ENCODE data around the gene ARL15.
A peak's percentile ranks its signal among the peaks of the same experiment; 100 is the strongest.
"Not testable (repeated sequence)": the region's sequence is repeated elsewhere in the genome, so short reads cannot be mapped to it uniquely, and the experiment has no call there.

ARL15 gene

GRCh38 chr5:53994148-53994547 lies 316.2 kb downstream of the ARL15 start:
- peak overlapping the region; percentile 67; the same call in 1 of the 2 replicates for H3K27ac ChIP-seq
- H3K4me3 ChIP-seq: no peak overlapping the region
- H3K9ac ChIP-seq (ENCODE audit: insufficient read length): peak overlapping the region; percentile 10
- no peaks in the 10 kb centered on the region for H3K36me3 ChIP-seq (ENCODE audit: insufficient read depth, low read length)
- no peaks in the 10 kb centered on the region for H3K9me3 ChIP-seq (ENCODE audit: low read depth, low read length)
- no peak for DNase-seq (ENCODE audit: low read depth, low spot score)
- TF ChIP-seq EZH2 (IDR thresholded peaks at IDR 0.05) (no peak), POLR2AphosphoS5 (IDR thresholded peaks at IDR 0.05; ENCODE audit: borderline replicate concordance, low read depth, low read length) (no peak), FOXP2 (optimal IDR thresholded peaks at IDR 0.05; ENCODE audit: control extremely low read depth, extremely low read length, insufficient read depth) (no peak)

GRCh38 chr5:53991942-53992341 lies 318.4 kb downstream of the ARL15 start:
- TF ChIP-seq POLR2AphosphoS5 (IDR thresholded peaks at IDR 0.05; ENCODE audit: borderline replicate concordance, low read depth, low read length) (no peak), FOXP2 (optimal IDR thresholded peaks at IDR 0.05; ENCODE audit: control extremely low read depth, extremely low read length, insufficient read depth) (no peak), EZH2 (IDR thresholded peaks at IDR 0.05) (no peak)
- no peak for DNase-seq (ENCODE audit: low read depth, low spot score)
- no peak overlapping the region for H3K4me3 ChIP-seq
- H3K36me3 ChIP-seq (ENCODE audit: insufficient read depth, low read length): no peaks in the 10 kb centered on the region
- no peaks in the 10 kb centered on the region for H3K9me3 ChIP-seq (ENCODE audit: low read depth, low read length)
- no peak overlapping the region for H3K27ac ChIP-seq
- no peak overlapping the region for H3K9ac ChIP-seq (ENCODE audit: insufficient read length)

- TF ChIP-seq EZH2 (IDR thresholded peaks at IDR 0.05) (no peak), POLR2AphosphoS5 (IDR thresholded peaks at IDR 0.05; ENCODE audit: borderline replicate concordance, low read depth, low read length) (no peak), FOXP2 (optimal IDR thresholded peaks at IDR 0.05; ENCODE audit: control extremely low read depth, extremely low read length, insufficient read depth) (no peak)
These were observed 323.3 kb downstream of the ARL15 start for GRCh38 chr5:53987101-53987500.

GRCh38 chr5:53985796-53986195 lies 324.6 kb downstream of the ARL15 start:
- no peak for DNase-seq (ENCODE audit: low read depth, low spot score)
- Histone ChIP-seq H3K4me3 (no peak overlapping the region), H3K27ac (no peak overlapping the region), H3K9ac (ENCODE audit: insufficient read length) (no peak overlapping the region), H3K36me3 (ENCODE audit: insufficient read depth, low read length) (no peaks in the 10 kb centered on the region), H3K9me3 (ENCODE audit: low read depth, low read length) (no peaks in the 10 kb centered on the region)
- TF ChIP-seq FOXP2 (optimal IDR thresholded peaks at IDR 0.05; ENCODE audit: control extremely low read depth, extremely low read length, insufficient read depth) (no peak), EZH2 (IDR thresholded peaks at IDR 0.05) (no peak), POLR2AphosphoS5 (IDR thresholded peaks at IDR 0.05; ENCODE audit: borderline replicate concordance, low read depth, low read length) (no peak)

More at GRCh38 chr5:53987101-53987500, 323.3 kb downstream of the ARL15 start:
- Histone ChIP-seq H3K9me3 (ENCODE audit: low read depth, low read length) (no peaks in the 10 kb centered on the region), H3K9ac (ENCODE audit: insufficient read length) (no peak overlapping the region), H3K36me3 (ENCODE audit: insufficient read depth, low read length) (no peaks in the 10 kb centered on the region), H3K27ac (no peak overlapping the region), H3K4me3 (no peak overlapping the region)
- no peak for DNase-seq (ENCODE audit: low read depth, low spot score)

- no peaks in the 10 kb centered on the region; the same call in 1 of the 2 replicates for H3K9me3 ChIP-seq (ENCODE audit: low read depth, low read length)
- TF ChIP-seq EZH2 (IDR thresholded peaks at IDR 0.05) (no peak), POLR2AphosphoS5 (IDR thresholded peaks at IDR 0.05; ENCODE audit: borderline replicate concordance, low read depth, low read length) (no peak), FOXP2 (optimal IDR thresholded peaks at IDR 0.05; ENCODE audit: control extremely low read depth, extremely low read length, insufficient read depth) (no peak)
- DNase-seq (ENCODE audit: low read depth, low spot score): no peak
- no peak overlapping the region for H3K4me3 ChIP-seq
- H3K9ac ChIP-seq (ENCODE audit: insufficient read length): no peak overlapping the region
- H3K36me3 ChIP-seq (ENCODE audit: insufficient read depth, low read length): no peaks in the 10 kb centered on the region
- H3K27ac ChIP-seq: no peak overlapping the region
These were observed 325.4 kb downstream of the ARL15 start for GRCh38 chr5:53984971-53985370.

- no peak for DNase-seq (ENCODE audit: low read depth, low spot score)
- TF ChIP-seq FOXP2 (optimal IDR thresholded peaks at IDR 0.05; ENCODE audit: control extremely low read depth, extremely low read length, insufficient read depth) (no peak), EZH2 (IDR thresholded peaks at IDR 0.05) (no peak), POLR2AphosphoS5 (IDR thresholded peaks at IDR 0.05; ENCODE audit: borderline replicate concordance, low read depth, low read length) (no peak)
- H3K9me3 ChIP-seq (ENCODE audit: low read depth, low read length): no peaks in the 10 kb centered on the region; the same call in 1 of the 2 replicates
- H3K4me3 ChIP-seq: no peak overlapping the region
- no peaks in the 10 kb centered on the region for H3K36me3 ChIP-seq (ENCODE audit: insufficient read depth, low read length)
- H3K27ac ChIP-seq: no peak overlapping the region
- no peak overlapping the region for H3K9ac ChIP-seq (ENCODE audit: insufficient read length)
These were observed 326.6 kb downstream of the ARL15 start for GRCh38 chr5:53983568-53984460.

GRCh38 chr5:53982319-53982718 lies 328.1 kb downstream of the ARL15 start:
- H3K9me3 ChIP-seq (ENCODE audit: low read depth, low read length); DNase-seq (ENCODE audit: low read depth, low spot score); H3K9ac ChIP-seq (ENCODE audit: insufficient read length); H3K27ac ChIP-seq; H3K36me3 ChIP-seq (ENCODE audit: insufficient read depth, low read length); H3K4me3 ChIP-seq: not testable (repeated sequence)

GRCh38 chr5:53980061-53980460 lies 330.3 kb downstream of the ARL15 start:
- no peaks in the 10 kb centered on the region for H3K36me3 ChIP-seq (ENCODE audit: insufficient read depth, low read length)
- no peak overlapping the region for H3K27ac ChIP-seq
- no peak for DNase-seq (ENCODE audit: low read depth, low spot score)
- TF ChIP-seq FOXP2 (optimal IDR thresholded peaks at IDR 0.05; ENCODE audit: control extremely low read depth, extremely low read length, insufficient read depth) (no peak), EZH2 (IDR thresholded peaks at IDR 0.05) (no peak), POLR2AphosphoS5 (IDR thresholded peaks at IDR 0.05; ENCODE audit: borderline replicate concordance, low read depth, low read length) (no peak)
- H3K9me3 ChIP-seq (ENCODE audit: low read depth, low read length): no peaks in the 10 kb centered on the region; the same call in 1 of the 2 replicates
- H3K4me3 ChIP-seq: no peak overlapping the region
- no peak overlapping the region for H3K9ac ChIP-seq (ENCODE audit: insufficient read length)
